MM.1S (cell line): ENCODE data around the gene CTNNA3.

Source experiments
- EZH2phosphoT487 ChIP-seq: fragments of 300-600 bp; sonication (generic); IDR thresholded peaks from 2 replicates; pipeline ENCODE4 v1.6.1; 2018; ENCODE audit warnings: antibody characterized with exemption, low read length
- TF ChIP-seq, protein P1 (sequence below): fragments of 300-600 bp; sonication (generic); IDR thresholded peaks from 2 replicates; pipeline ENCODE4 v1.5.1; 2016; ENCODE audit warnings: antibody characterized with exemption, low read length, mixed read lengths

DNA sequence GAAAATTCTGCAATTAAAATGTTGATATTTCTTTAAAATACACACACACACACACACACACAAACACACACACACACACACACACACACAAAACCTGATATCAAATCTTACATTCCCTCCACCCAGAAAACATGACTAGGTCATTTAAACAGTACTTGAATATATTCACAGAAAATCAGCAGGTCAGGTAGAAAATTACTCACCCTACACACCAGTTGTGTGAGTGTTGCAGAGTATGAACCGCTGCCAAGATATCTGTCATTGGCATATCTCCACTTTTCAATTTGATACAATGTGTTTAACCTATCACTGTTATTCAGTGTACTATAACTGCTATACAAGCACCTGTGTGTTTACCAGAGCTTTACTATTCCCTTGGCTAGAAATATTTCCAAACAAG, 1053.8 kb downstream of the CTNNA3 start:
- TF ChIP-seq, protein P1, sequence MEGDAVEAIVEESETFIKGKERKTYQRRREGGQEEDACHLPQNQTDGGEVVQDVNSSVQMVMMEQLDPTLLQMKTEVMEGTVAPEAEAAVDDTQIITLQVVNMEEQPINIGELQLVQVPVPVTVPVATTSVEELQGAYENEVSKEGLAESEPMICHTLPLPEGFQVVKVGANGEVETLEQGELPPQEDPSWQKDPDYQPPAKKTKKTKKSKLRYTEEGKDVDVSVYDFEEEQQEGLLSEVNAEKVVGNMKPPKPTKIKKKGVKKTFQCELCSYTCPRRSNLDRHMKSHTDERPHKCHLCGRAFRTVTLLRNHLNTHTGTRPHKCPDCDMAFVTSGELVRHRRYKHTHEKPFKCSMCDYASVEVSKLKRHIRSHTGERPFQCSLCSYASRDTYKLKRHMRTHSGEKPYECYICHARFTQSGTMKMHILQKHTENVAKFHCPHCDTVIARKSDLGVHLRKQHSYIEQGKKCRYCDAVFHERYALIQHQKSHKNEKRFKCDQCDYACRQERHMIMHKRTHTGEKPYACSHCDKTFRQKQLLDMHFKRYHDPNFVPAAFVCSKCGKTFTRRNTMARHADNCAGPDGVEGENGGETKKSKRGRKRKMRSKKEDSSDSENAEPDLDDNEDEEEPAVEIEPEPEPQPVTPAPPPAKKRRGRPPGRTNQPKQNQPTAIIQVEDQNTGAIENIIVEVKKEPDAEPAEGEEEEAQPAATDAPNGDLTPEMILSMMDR, result no peak
- TF ChIP-seq EZH2phosphoT487, result no peak
